ENCODE data around the gene AQP3. TPM values are rescaled to one million over a fixed set of nuclear protein-coding genes. Genes with fewer than 3 reads are reported as not detected.
"Not testable (repeated sequence)": the region's sequence is repeated elsewhere in the genome, so short reads cannot be mapped to it uniquely, and the experiment has no call there.

Gene AQP3
- total RNA-seq, 4 donors from 2014 or later = 7.1 to 15.3 (median 12.4) TPM

DNA sequence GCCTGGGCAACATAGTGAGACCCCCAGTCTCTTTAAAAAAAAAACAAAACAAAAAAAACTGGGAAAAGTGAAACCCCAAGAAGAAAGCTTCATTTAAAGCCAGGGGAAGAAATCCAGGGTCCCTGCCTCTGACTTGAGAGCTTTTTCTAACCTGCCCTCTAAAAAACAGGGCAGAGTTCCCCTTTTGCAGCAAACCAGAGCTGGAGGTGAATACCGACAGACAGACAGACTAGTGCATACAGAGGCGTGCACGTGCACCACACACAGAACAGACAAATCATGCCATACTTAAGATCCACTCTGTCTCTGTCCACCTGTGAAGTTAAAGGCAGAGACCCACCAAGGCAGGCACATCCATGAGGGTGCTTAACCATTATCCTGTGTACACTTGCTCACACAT lies 11.7 kb upstream of the AQP3 start:
- DNase-seq = no peak
- H3K36me3 ChIP-seq = peaks cover 0 to 12% (median 4%) of the 10 kb centered on the region in 4 donors
- intact Hi-C loops (cut with DNase I; ENCODE audit: low total_unique reads) (no loop called here), in situ Hi-C loops (cut with MboI; ENCODE audit: low pct_ligation_motif_present in 1 of 4, low pct_unique_long_range_greater_than_20kb in 1 of 4, low sequenced_read_pairs in 3 of 4) (loop anchor here in 1 of 4 donors (25.0 kb wide), 1 partner anchor 97 kb away; no protein-coding TSS in a partner anchor)
- TF ChIP-seq POLR2A (IDR thresholded peaks at IDR 0.05) = no peak
- TF ChIP-seq EP300 (IDR thresholded peaks at IDR 0.05; ENCODE audit: low read depth) = no peak
- TF ChIP-seq CTCF (IDR thresholded peaks at IDR 0.05) = no peak
- H3K27ac ChIP-seq = no peak overlapping the region
- no peak overlapping the region for H3K4me3 ChIP-seq
- H3K27me3 ChIP-seq = no peaks in the 10 kb centered on the region
- WGBS, 2 donors (ENCODE audit: low coverage in 1 of 2) = 68% methylated on average over 3 of the region's 3 CpGs; no CpG with 5 or more reads in 1 of the 2 donors
- H3K9me3 ChIP-seq = no peaks in the 10 kb centered on the region
- peaks cover 0 to 11% (median 3%) of the 10 kb centered on the region in 4 donors for H3K4me1 ChIP-seq

DNA sequence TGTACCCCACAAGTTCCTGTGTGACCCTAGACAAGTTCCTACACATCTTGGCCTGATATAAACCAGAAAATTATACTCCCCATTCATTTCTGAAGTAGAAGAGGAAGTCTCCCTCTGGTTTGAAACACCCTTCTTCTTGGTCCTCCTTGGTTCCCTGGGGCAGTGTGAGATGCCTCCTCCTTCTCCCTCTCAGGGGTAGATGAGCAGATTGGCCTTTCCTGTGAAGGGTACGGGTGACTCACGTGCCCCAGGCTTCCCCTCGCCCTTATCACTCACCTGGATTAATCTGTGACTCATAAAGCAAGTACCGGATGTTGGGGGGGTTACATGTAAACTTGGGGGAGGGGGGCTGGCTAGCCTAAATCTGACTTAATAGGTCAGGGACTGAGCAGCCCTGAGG lies 11.1 kb upstream of the AQP3 start:
- DNase-seq = no peak
- whole genome bisulfite sequencing, 2 donors (ENCODE audit: low coverage in 1 of 2) = 30% methylated on average over 4 of the region's 4 CpGs; no CpG with 5 or more reads in 1 of the 2 donors
- no peak for TF ChIP-seq POLR2A (IDR thresholded peaks at IDR 0.05)
- no peak for TF ChIP-seq EP300 (IDR thresholded peaks at IDR 0.05; ENCODE audit: low read depth)
- no peak for TF ChIP-seq CTCF (IDR thresholded peaks at IDR 0.05)
- TF ChIP-seq POLR2AphosphoS5 (IDR thresholded peaks at IDR 0.05) = no peak
- no peak overlapping the region for H3K27ac ChIP-seq
- peaks cover 0 to 9% (median 4%) of the 10 kb centered on the region in 4 donors for H3K36me3 ChIP-seq
- intact Hi-C loops (cut with DNase I; ENCODE audit: low total_unique reads) (no loop called here), in situ Hi-C loops (cut with MboI; ENCODE audit: low pct_ligation_motif_present in 1 of 4, low pct_unique_long_range_greater_than_20kb in 1 of 4, low sequenced_read_pairs in 3 of 4) (loop anchor here in 1 of 4 donors (25.0 kb wide), 1 partner anchor 96 kb away; no protein-coding TSS in a partner anchor)
- no peaks in the 10 kb centered on the region for H3K27me3 ChIP-seq
- H3K4me3 ChIP-seq = no peak overlapping the region
- H3K4me1 ChIP-seq = peaks cover 0 to 11% (median 3%) of the 10 kb centered on the region in 4 donors
- H3K9me3 ChIP-seq = no peaks in the 10 kb centered on the region

DNA sequence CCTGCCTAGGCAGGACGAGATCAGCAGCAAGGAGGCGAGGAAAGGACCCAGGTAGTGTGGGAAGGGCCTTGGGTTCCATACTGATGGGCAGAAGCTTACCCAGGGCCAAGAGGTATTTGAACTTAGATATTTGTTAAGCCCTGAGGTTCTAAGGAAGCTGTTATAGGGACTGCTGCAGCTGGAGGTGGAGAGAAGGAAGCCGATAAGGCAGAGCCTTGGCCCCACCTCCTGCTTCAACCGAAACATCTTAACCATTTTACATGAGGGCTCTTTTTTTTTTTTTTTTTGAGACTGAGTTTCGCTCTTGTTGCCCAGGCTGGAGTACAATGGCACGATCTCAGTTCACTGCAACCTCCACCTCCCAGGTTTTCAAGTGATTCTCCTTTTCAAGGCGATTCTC lies 8.6 kb upstream of the AQP3 start:
- intact Hi-C loops (cut with DNase I; ENCODE audit: low total_unique reads) = no loop called here
- in situ Hi-C loops (cut with MboI; ENCODE audit: low pct_ligation_motif_present in 1 of 4, low pct_unique_long_range_greater_than_20kb in 1 of 4, low sequenced_read_pairs in 3 of 4) = loop anchor here in 1 of 4 donors (25.0 kb wide), 1 partner anchor 94 kb away; no protein-coding TSS in a partner anchor
- H3K27ac ChIP-seq = peak overlapping the region in 2 of 4 donors; percentile 1 to 48
- DNase-seq = no peak
- no peaks in the 10 kb centered on the region for H3K27me3 ChIP-seq
- H3K36me3 ChIP-seq = no peaks in the 10 kb centered on the region
- H3K4me3 ChIP-seq = no peak overlapping the region
- H3K4me1 ChIP-seq = peaks cover 0 to 5% (median 0%) of the 10 kb centered on the region in 4 donors
- TF ChIP-seq EP300 (IDR thresholded peaks at IDR 0.05; ENCODE audit: low read depth) = no peak
- TF ChIP-seq POLR2A (IDR thresholded peaks at IDR 0.05) = no peak
- no peak for TF ChIP-seq POLR2AphosphoS5 (IDR thresholded peaks at IDR 0.05)
- TF ChIP-seq CTCF (IDR thresholded peaks at IDR 0.05) = no peak
- WGBS, 2 donors (ENCODE audit: low coverage in 1 of 2) = 10 to 79% methylated on average over 2 to 7 of the region's 7 CpGs
- no peaks in the 10 kb centered on the region for H3K9me3 ChIP-seq

DNA sequence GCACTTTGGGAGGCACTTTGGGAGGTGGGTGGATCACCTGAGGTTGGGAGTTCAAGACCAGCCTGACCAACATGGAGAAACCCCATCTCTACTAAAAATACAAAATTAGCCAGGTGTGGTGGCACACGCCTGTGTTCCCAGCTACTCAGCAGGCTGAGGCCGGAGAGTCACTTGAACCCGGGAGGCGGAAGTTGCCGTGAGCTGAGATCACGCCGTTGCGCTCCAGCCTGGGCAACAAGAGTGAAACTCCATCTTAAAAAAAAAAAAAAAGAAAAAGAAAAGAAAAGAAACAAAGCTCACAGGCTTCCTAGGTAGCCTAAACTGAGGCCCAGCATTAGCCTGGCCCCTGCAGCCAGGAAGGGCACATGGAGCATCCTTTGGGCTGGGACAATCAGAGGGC lies 8.1 kb upstream of the AQP3 start:
- H3K4me3 ChIP-seq; H3K36me3 ChIP-seq; intact Hi-C loops (cut with DNase I; ENCODE audit: low total_unique reads); H3K9me3 ChIP-seq; DNase-seq; H3K27me3 ChIP-seq; H3K4me1 ChIP-seq: not testable (repeated sequence)
- WGBS, 2 donors (ENCODE audit: low coverage in 1 of 2) = 89 to 97% methylated on average over 6 to 8 of the region's 8 CpGs
- peak overlapping the region in 2 of 4 donors; percentile 1 to 48 for H3K27ac ChIP-seq
- in situ Hi-C loops (cut with MboI; ENCODE audit: low pct_ligation_motif_present in 1 of 4, low pct_unique_long_range_greater_than_20kb in 1 of 4, low sequenced_read_pairs in 3 of 4) = loop anchor here in 1 of 4 donors (25.0 kb wide), 1 partner anchor 93 kb away; no protein-coding TSS in a partner anchor

GRCh38 chr9:33454661-33455026 lies 7.3 kb upstream of the AQP3 start:
- WGBS, 2 donors (ENCODE audit: low coverage in 1 of 2) = 31 to 83% methylated on average over 3 to 5 of the region's 5 CpGs
- DNase-seq; H3K27me3 ChIP-seq; H3K4me3 ChIP-seq; H3K27ac ChIP-seq; H3K36me3 ChIP-seq; intact Hi-C loops (cut with DNase I; ENCODE audit: low total_unique reads); H3K9me3 ChIP-seq; H3K4me1 ChIP-seq: not testable (repeated sequence)
- in situ Hi-C loops (cut with MboI; ENCODE audit: low pct_ligation_motif_present in 1 of 4, low pct_unique_long_range_greater_than_20kb in 1 of 4, low sequenced_read_pairs in 3 of 4) = loop anchor here in 1 of 4 donors (25.0 kb wide), 1 partner anchor 92 kb away; no protein-coding TSS in a partner anchor
